Measurements from ENCODE around the gene MAD1L1.

- TF ChIP-seq, protein P1, sequence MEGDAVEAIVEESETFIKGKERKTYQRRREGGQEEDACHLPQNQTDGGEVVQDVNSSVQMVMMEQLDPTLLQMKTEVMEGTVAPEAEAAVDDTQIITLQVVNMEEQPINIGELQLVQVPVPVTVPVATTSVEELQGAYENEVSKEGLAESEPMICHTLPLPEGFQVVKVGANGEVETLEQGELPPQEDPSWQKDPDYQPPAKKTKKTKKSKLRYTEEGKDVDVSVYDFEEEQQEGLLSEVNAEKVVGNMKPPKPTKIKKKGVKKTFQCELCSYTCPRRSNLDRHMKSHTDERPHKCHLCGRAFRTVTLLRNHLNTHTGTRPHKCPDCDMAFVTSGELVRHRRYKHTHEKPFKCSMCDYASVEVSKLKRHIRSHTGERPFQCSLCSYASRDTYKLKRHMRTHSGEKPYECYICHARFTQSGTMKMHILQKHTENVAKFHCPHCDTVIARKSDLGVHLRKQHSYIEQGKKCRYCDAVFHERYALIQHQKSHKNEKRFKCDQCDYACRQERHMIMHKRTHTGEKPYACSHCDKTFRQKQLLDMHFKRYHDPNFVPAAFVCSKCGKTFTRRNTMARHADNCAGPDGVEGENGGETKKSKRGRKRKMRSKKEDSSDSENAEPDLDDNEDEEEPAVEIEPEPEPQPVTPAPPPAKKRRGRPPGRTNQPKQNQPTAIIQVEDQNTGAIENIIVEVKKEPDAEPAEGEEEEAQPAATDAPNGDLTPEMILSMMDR (IDR thresholded peaks at IDR 0.05): no peak
- TF ChIP-seq POLR2A (IDR thresholded peaks at IDR 0.05): no peak
These were observed 20.8 kb downstream of the MAD1L1 start for GRCh38 chr7:2211926-2212325.
